Tibial nerve (tissue), 4 donors: ENCODE data around the gene RTF1.

Source experiments
- CTCF ChIP-seq, 5 experiments: fragments of 200-600 bp in 3 of 5; fragments of 450-650 bp in 2 of 5; sonication (generic) in 3 of 5; IDR thresholded peaks; one replicate each; pipeline ENCODE4 v1.5.1; 2016 to 2019; ENCODE audit warnings: antibody characterized with exemption in 5 of 5, mild to moderate bottlenecking in 3 of 5, moderate library complexity in 2 of 5
- EP300 ChIP-seq, 2 donors: sonication (generic); formaldehyde crosslinking; IDR thresholded peaks; one replicate each; pipeline ENCODE4 v1.6.1; 2017; ENCODE audit warnings: antibody characterized with exemption in 2 of 2, mild to moderate bottlenecking in 1 of 2
- POLR2A ChIP-seq, 2 donors: fragments of 450-650 bp; IDR thresholded peaks; one replicate each; pipeline ENCODE4 v1.6.1; 2017; ENCODE audit warnings: antibody characterized with exemption in 2 of 2, mild to moderate bottlenecking in 2 of 2, moderate library complexity in 2 of 2

GRCh38 chr15:41423979-41424659, 7.2 kb downstream of the RTF1 start:
- TF ChIP-seq CTCF (IDR thresholded peaks at IDR 0.05) (no peak), POLR2A (IDR thresholded peaks at IDR 0.05) (no peak), EP300 (IDR thresholded peaks at IDR 0.05) (no peak)
